SK-N-SH treated with all-trans-retinoic acid at 6 μM for 48 hours (cell line): Measurements from ENCODE around the gene CALML3.

Experiments used
- ATAC-seq: fragments of 200-7000 bp; cut with Tn5 transposase; 3 replicates; pipeline ENCODE4 v1.9.1; 2020; ENCODE audit warnings: mild to moderate bottlenecking, moderate library complexity
- ARNTL ChIP-seq: fragments of 450-650 bp; formaldehyde crosslinking; IDR thresholded peaks from 2 replicates; pipeline ENCODE4 v1.5.0; 2020; ENCODE audit warnings: low read depth, mild to moderate bottlenecking, moderate library complexity, borderline replicate concordance
- BACH2 ChIP-seq: fragments of 250-450 bp; sonication (Bioruptor Pico); IDR thresholded peaks from 2 replicates; pipeline ENCODE4 v1.9.0; 2021; ENCODE audit warnings: mild to moderate bottlenecking, borderline replicate concordance
- CSDC2 ChIP-seq: fragments of 250-450 bp; sonication (Bioruptor Pico); IDR thresholded peaks from 2 replicates; pipeline ENCODE4 v1.5.0; 2020; ENCODE audit warnings: mild to moderate bottlenecking, moderate library complexity
- ESRRG ChIP-seq: fragments of 250-450 bp; sonication (Bioruptor Pico); IDR thresholded peaks from 2 replicates; pipeline ENCODE4 v1.6.1; 2021; ENCODE audit warnings: mild to moderate bottlenecking
- GLIS3 ChIP-seq: fragments of 250-450 bp; sonication (Bioruptor Pico); IDR thresholded peaks from 2 replicates; pipeline ENCODE4 v1.5.0; 2020; ENCODE audit warnings: mild to moderate bottlenecking, moderate library complexity
- ISL1 ChIP-seq: fragments of 250-450 bp; sonication (Bioruptor Pico); IDR thresholded peaks from 2 replicates; pipeline ENCODE4 v2.1.2; 2022; ENCODE audit warnings: mild to moderate bottlenecking, moderate library complexity
- OSR1 ChIP-seq: fragments of 250-450 bp; sonication (Bioruptor Pico); IDR thresholded peaks from 2 replicates; pipeline ENCODE4 v1.8.0; 2022; ENCODE audit warnings: moderate library complexity, mild to moderate bottlenecking, inconsistent platforms
- PPARA ChIP-seq: fragments of 250-450 bp; sonication (Bioruptor Pico); IDR thresholded peaks from 2 replicates; pipeline ENCODE4 v1.5.0; 2020; ENCODE audit warnings: mild to moderate bottlenecking, borderline replicate concordance
- RARB ChIP-seq: fragments of 250-450 bp; sonication (Bioruptor Pico); IDR thresholded peaks from 2 replicates; pipeline ENCODE4 v1.8.0; 2021; ENCODE audit warnings: mild to moderate bottlenecking, moderate library complexity
- SNAI2 ChIP-seq: fragments of 250-450 bp; sonication (Bioruptor Pico); IDR thresholded peaks from 2 replicates; pipeline ENCODE4 v1.5.0; 2020; ENCODE audit warnings: mild to moderate bottlenecking, moderate library complexity
- TOX ChIP-seq: fragments of 250-450 bp; sonication (Bioruptor Pico); IDR thresholded peaks from 2 replicates; pipeline ENCODE4 v1.8.0; 2021; ENCODE audit warnings: mild to moderate bottlenecking, moderate library complexity, borderline replicate concordance
- ZC3H10 ChIP-seq: fragments of 250-450 bp; sonication (Bioruptor Pico); IDR thresholded peaks from 2 replicates; pipeline ENCODE4 v1.5.1; 2021; ENCODE audit warnings: mild to moderate bottlenecking, moderate library complexity
- ZFP30 ChIP-seq: fragments of 450-650 bp; formaldehyde crosslinking; IDR thresholded peaks from 2 replicates; pipeline ENCODE4 v1.5.0; 2022; ENCODE audit warnings: mild to moderate bottlenecking, moderate library complexity
- ZNF565 ChIP-seq: fragments of 450-650 bp; formaldehyde crosslinking; conservative IDR thresholded peaks from 2 replicates; pipeline ENCODE4 v1.5.0; 2020; ENCODE audit warnings: low read depth, mild to moderate bottlenecking, moderate library complexity
- ZNF70 ChIP-seq: fragments of 450-650 bp; formaldehyde crosslinking; IDR thresholded peaks from 2 replicates; pipeline ENCODE4 v1.5.0; 2020; ENCODE audit warnings: mild to moderate bottlenecking, moderate library complexity
- ZNF8 ChIP-seq: fragments of 450-650 bp; formaldehyde crosslinking; IDR thresholded peaks from 2 replicates; pipeline ENCODE4 v1.5.0; 2020; ENCODE audit warnings: mild to moderate bottlenecking, moderate library complexity
- TF ChIP-seq, protein P1 (sequence below): fragments of 250-450 bp; sonication (Bioruptor Pico); IDR thresholded peaks from 2 replicates; pipeline ENCODE4 v1.5.1; 2020; ENCODE audit warnings: low read depth, mild to moderate bottlenecking, moderate library complexity
- TF ChIP-seq, protein P2 (sequence below): fragments of 250-450 bp; sonication (Bioruptor Pico); IDR thresholded peaks from 2 replicates; pipeline ENCODE4 v1.8.0; 2020; ENCODE audit warnings: mild to moderate bottlenecking, moderate library complexity, borderline replicate concordance
- TF ChIP-seq, protein P3 (sequence below): fragments of 250-450 bp; sonication (Bioruptor Pico); IDR thresholded peaks from 2 replicates; pipeline ENCODE4 v1.5.0; 2020; ENCODE audit warnings: mild to moderate bottlenecking, moderate library complexity
- TF ChIP-seq, protein P4 (sequence below): fragments of 250-450 bp; sonication (Bioruptor Pico); IDR thresholded peaks from 2 replicates; pipeline ENCODE4 v1.8.0; 2021; ENCODE audit warnings: low read depth, mild to moderate bottlenecking, moderate library complexity, borderline replicate concordance
- TF ChIP-seq, protein P5 (sequence below): fragments of 250-450 bp; sonication (Bioruptor Pico); IDR thresholded peaks from 2 replicates; pipeline ENCODE4 v1.5.1; 2021; ENCODE audit warnings: mild to moderate bottlenecking, moderate library complexity

The CALML3 gene

DNA sequence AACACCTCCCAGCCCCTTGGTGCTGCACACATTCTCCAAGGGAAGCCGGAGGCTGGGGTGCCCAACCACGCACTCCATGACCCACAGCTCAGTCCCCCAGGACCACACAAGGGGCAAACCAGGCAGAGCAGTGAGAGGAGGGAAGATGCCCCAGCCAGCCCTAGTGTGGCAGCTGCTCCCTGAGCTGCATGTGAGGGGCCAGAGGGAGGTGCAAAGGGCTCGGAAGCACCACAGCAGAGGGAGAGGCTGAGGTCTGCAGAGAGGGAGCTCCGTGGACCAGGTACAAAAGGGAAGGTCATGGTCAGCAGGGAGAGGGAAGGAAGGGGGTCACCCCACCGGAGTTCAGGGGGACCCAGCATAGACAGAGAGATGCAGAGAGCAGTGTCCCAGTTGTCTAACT, 23.9 kb upstream of the CALML3 start:
- TF ChIP-seq, protein P1, sequence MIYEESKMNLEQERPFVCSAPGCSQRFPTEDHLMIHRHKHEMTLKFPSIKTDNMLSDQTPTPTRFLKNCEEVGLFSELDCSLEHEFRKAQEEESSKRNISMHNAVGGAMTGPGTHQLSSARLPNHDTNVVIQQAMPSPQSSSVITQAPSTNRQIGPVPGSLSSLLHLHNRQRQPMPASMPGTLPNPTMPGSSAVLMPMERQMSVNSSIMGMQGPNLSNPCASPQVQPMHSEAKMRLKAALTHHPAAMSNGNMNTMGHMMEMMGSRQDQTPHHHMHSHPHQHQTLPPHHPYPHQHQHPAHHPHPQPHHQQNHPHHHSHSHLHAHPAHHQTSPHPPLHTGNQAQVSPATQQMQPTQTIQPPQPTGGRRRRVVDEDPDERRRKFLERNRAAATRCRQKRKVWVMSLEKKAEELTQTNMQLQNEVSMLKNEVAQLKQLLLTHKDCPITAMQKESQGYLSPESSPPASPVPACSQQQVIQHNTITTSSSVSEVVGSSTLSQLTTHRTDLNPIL (CRISPR knock-in tag), result no peak
- TF ChIP-seq ZNF70 (CRISPR knock-in tag) (no peak), ARNTL (CRISPR knock-in tag) (no peak), ZNF565 (CRISPR knock-in tag) (no peak), ISL1 (CRISPR knock-in tag) (no peak), GLIS3 (CRISPR knock-in tag) (no peak), ESRRG (no peak), OSR1 (no peak), ZFP30 (CRISPR knock-in tag) (no peak)
- TF ChIP-seq, protein P2, sequence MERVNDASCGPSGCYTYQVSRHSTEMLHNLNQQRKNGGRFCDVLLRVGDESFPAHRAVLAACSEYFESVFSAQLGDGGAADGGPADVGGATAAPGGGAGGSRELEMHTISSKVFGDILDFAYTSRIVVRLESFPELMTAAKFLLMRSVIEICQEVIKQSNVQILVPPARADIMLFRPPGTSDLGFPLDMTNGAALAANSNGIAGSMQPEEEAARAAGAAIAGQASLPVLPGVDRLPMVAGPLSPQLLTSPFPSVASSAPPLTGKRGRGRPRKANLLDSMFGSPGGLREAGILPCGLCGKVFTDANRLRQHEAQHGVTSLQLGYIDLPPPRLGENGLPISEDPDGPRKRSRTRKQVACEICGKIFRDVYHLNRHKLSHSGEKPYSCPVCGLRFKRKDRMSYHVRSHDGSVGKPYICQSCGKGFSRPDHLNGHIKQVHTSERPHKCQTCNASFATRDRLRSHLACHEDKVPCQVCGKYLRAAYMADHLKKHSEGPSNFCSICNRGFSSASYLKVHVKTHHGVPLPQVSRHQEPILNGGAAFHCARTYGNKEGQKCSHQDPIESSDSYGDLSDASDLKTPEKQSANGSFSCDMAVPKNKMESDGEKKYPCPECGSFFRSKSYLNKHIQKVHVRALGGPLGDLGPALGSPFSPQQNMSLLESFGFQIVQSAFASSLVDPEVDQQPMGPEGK (CRISPR knock-in tag), result no peak

DNA sequence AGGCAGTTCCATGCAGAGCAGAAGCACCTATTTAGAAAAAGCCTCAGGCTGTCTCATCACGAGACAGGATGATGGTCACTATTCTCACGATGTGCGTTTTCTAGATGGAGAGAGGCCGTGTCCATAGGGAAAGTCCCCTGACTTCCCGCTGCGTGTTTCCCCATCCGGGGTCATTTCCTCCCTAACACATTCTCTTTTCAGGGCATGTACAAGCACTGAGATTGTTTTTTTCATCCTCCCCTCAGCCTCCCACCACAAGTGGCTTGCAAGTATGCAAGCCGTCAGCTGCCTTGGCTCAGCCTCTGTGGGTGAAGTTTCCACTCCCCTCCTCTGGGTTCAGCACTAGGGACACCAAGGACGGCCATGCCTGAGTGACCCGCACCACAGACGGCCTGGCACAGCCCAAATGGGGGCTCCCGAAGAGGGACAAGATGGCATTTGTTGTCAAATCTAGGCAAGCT, 22.7 kb upstream of the CALML3 start:
- no peak for ATAC-seq

More for the DNA sequence above, 23.9 kb upstream of the CALML3 start:
- no peak for ATAC-seq

More for the DNA sequence above, 22.7 kb upstream of the CALML3 start:
- TF ChIP-seq ZNF565 (CRISPR knock-in tag) (no peak), SNAI2 (CRISPR knock-in tag) (no peak), RARB (no peak), ISL1 (CRISPR knock-in tag) (no peak), GLIS3 (CRISPR knock-in tag) (no peak), ZC3H10 (CRISPR knock-in tag) (no peak), PPARA (no peak), BACH2 (CRISPR knock-in tag) (no peak), TOX (CRISPR knock-in tag) (no peak), ZNF8 (no peak), CSDC2 (CRISPR knock-in tag) (no peak), OSR1 (no peak), ESRRG (no peak), ARNTL (CRISPR knock-in tag) (no peak), ZNF70 (CRISPR knock-in tag) (no peak), ZFP30 (CRISPR knock-in tag) (no peak)
- TF ChIP-seq, protein P1 (CRISPR knock-in tag), result no peak
- TF ChIP-seq, protein P3, sequence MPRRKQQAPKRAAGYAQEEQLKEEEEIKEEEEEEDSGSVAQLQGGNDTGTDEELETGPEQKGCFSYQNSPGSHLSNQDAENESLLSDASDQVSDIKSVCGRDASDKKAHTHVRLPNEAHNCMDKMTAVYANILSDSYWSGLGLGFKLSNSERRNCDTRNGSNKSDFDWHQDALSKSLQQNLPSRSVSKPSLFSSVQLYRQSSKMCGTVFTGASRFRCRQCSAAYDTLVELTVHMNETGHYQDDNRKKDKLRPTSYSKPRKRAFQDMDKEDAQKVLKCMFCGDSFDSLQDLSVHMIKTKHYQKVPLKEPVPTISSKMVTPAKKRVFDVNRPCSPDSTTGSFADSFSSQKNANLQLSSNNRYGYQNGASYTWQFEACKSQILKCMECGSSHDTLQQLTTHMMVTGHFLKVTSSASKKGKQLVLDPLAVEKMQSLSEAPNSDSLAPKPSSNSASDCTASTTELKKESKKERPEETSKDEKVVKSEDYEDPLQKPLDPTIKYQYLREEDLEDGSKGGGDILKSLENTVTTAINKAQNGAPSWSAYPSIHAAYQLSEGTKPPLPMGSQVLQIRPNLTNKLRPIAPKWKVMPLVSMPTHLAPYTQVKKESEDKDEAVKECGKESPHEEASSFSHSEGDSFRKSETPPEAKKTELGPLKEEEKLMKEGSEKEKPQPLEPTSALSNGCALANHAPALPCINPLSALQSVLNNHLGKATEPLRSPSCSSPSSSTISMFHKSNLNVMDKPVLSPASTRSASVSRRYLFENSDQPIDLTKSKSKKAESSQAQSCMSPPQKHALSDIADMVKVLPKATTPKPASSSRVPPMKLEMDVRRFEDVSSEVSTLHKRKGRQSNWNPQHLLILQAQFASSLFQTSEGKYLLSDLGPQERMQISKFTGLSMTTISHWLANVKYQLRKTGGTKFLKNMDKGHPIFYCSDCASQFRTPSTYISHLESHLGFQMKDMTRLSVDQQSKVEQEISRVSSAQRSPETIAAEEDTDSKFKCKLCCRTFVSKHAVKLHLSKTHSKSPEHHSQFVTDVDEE (CRISPR knock-in tag), result no peak
- TF ChIP-seq, protein P4, sequence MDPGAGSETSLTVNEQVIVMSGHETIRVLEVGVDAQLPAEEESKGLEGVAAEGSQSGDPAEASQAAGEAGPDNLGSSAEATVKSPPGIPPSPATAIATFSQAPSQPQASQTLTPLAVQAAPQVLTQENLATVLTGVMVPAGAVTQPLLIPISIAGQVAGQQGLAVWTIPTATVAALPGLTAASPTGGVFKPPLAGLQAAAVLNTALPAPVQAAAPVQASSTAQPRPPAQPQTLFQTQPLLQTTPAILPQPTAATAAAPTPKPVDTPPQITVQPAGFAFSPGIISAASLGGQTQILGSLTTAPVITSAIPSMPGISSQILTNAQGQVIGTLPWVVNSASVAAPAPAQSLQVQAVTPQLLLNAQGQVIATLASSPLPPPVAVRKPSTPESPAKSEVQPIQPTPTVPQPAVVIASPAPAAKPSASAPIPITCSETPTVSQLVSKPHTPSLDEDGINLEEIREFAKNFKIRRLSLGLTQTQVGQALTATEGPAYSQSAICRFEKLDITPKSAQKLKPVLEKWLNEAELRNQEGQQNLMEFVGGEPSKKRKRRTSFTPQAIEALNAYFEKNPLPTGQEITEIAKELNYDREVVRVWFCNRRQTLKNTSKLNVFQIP (CRISPR knock-in tag), result no peak
- TF ChIP-seq, protein P5, sequence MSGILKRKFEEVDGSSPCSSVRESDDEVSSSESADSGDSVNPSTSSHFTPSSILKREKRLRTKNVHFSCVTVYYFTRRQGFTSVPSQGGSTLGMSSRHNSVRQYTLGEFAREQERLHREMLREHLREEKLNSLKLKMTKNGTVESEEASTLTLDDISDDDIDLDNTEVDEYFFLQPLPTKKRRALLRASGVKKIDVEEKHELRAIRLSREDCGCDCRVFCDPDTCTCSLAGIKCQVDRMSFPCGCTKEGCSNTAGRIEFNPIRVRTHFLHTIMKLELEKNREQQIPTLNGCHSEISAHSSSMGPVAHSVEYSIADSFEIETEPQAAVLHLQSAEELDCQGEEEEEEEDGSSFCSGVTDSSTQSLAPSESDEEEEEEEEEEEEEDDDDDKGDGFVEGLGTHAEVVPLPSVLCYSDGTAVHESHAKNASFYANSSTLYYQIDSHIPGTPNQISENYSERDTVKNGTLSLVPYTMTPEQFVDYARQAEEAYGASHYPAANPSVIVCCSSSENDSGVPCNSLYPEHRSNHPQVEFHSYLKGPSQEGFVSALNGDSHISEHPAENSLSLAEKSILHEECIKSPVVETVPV, result no peak
